SK-N-SH (cell line): ENCODE data around the gene PARD3. TPM values are rescaled to one million over a fixed set of nuclear protein-coding genes. Genes with fewer than 3 reads are reported as not detected.

Source experiments
- CTCF ChIA-PET: fragments of 300-600, 350-600 bp; formaldehyde crosslinking; extraction: SDS; loops from one replicate; lab custom pipeline; 2021; lab: Yijun Ruan, JAX
- POLR2A ChIA-PET: fragments of 350-600 bp; sonication (Branson Sonifier 250); formaldehyde crosslinking; extraction: SDS; loops from one replicate; lab custom pipeline; 2020; ENCODE audit warnings: antibody characterized with exemption, inconsistent platforms; lab: Yijun Ruan, JAX
- DNase-seq: peaks from one replicate; pipeline ENCODE4 v3.0.0; 2012
- H2AFZ ChIP-seq: fragments of 200-600 bp; sonication (generic); 2 replicates; pipeline ENCODE4 v1.8.1; 2016; ENCODE audit warnings: antibody characterized with exemption, mild to moderate bottlenecking, low read depth
- H3F3A ChIP-seq: fragments of 200-600 bp; sonication (generic); replicated peaks from 2 replicates; pipeline ENCODE3; 2016; ENCODE audit warnings: antibody characterized with exemption, mild to moderate bottlenecking; ENCODE audit not compliant: insufficient read depth
- H3K27ac ChIP-seq, 2 experiments: fragments of 200-500 bp in 1 of 2; fragments of 200-600 bp in 1 of 2; sonication (Bioruptor generic) in 1 of 2; sonication (generic), shearing (Covaris generic) in 1 of 2; 2 replicates each; pipeline versions ENCODE4 v1.5.1 to v1.6.1; 2014 to 2016; ENCODE audit warnings: low read depth in 2 of 2, inconsistent platforms in 1 of 2, low read length in 1 of 2, mild to moderate bottlenecking in 1 of 2, mixed read lengths in 1 of 2
- H3K27me3 ChIP-seq: fragments of 200-600 bp; sonication (generic), shearing (Covaris generic); 2 replicates; pipeline ENCODE4 v1.6.1; 2016; ENCODE audit warnings: mixed run types; ENCODE audit not compliant: insufficient read depth
- H3K36me3 ChIP-seq, 2 experiments: fragments of 200-500 bp in 1 of 2; fragments of 200-600 bp in 1 of 2; sonication (Bioruptor generic) in 1 of 2; sonication (generic) in 1 of 2; replicated peaks in 1 of 2; 2 replicates each; pipeline versions ENCODE3 to v1.5.1; 2014 to 2016; ENCODE audit warnings: low read length in 1 of 2, mild to moderate bottlenecking in 1 of 2; ENCODE audit not compliant: insufficient read depth in 2 of 2, control insufficient read depth in 1 of 2
- H3K4me1 ChIP-seq, 2 experiments: fragments of 200-500 bp in 1 of 2; fragments of 200-600 bp in 1 of 2; sonication (Bioruptor generic) in 1 of 2; sonication (generic), shearing (Covaris generic) in 1 of 2; 2 replicates each; pipeline versions ENCODE4 v1.5.1 to v1.6.1; 2014 to 2016; ENCODE audit warnings: low read depth in 1 of 2, low read length in 1 of 2, mixed run types in 1 of 2; ENCODE audit not compliant: insufficient read depth in 2 of 2, control insufficient read depth in 1 of 2
- H3K4me2 ChIP-seq: fragments of 200-600 bp; sonication (generic), shearing (Covaris generic); 2 replicates; pipeline ENCODE4 v1.6.1; 2017; ENCODE audit warnings: mixed run types
- H3K4me3 ChIP-seq, 2 experiments: fragments of 200-500 bp in 1 of 2; fragments of 200-600 bp in 1 of 2; sonication (Bioruptor generic) in 1 of 2; sonication (generic), shearing (Covaris generic) in 1 of 2; 2 replicates each; pipeline versions ENCODE4 v1.5.1 to v1.8.1; 2014 to 2016; ENCODE audit warnings: low read depth in 2 of 2, inconsistent platforms in 1 of 2, low read length in 1 of 2, mild to moderate bottlenecking in 1 of 2, mixed read lengths in 1 of 2, moderate library complexity in 1 of 2
- H3K79me2 ChIP-seq: fragments of 200-600 bp; sonication (generic); 2 replicates; pipeline ENCODE4 v1.8.1; 2017; ENCODE audit warnings: mild to moderate bottlenecking; ENCODE audit not compliant: insufficient read depth
- H3K9ac ChIP-seq: fragments of 200-600 bp; sonication (generic); 2 replicates; pipeline ENCODE4 v1.6.1; 2017; ENCODE audit warnings: mixed run types
- H3K9me2 ChIP-seq: fragments of 200-600 bp; sonication (generic); 2 replicates; pipeline ENCODE4 v1.6.1; 2017; ENCODE audit warnings: mixed run types
- H3K9me3 ChIP-seq: fragments of 200-600 bp; sonication (generic); 2 replicates; pipeline ENCODE4 v1.6.1; 2017; ENCODE audit warnings: mixed run types, mild to moderate bottlenecking, moderate library complexity
- H4K20me1 ChIP-seq: fragments of 200-600 bp; sonication (generic); 2 replicates; pipeline ENCODE4 v1.6.1; 2017; ENCODE audit warnings: mild to moderate bottlenecking, mixed run types; ENCODE audit not compliant: insufficient read depth
- ELF1 ChIP-seq: IDR thresholded peaks from 2 replicates; pipeline ENCODE4 v1.4.0; 2012
- EP300 ChIP-seq, 2 experiments: IDR thresholded peaks; 2 replicates each; pipeline versions ENCODE4 v1.4.0 to v1.6.1; 2012; ENCODE audit warnings: borderline replicate concordance in 1 of 2, low read depth in 1 of 2, low read length in 1 of 2
- EZH2phosphoT487 ChIP-seq: fragments of 200-600 bp; sonication (generic); IDR thresholded peaks from 2 replicates; pipeline ENCODE4 v1.6.1; 2017; ENCODE audit warnings: low read depth, mixed run types, mild to moderate bottlenecking, antibody characterized with exemption, moderate library complexity, borderline replicate concordance
- FOXJ3 ChIP-seq: sonication (generic); formaldehyde crosslinking; IDR thresholded peaks from 2 replicates; pipeline ENCODE4 v1.5.1; 2020; ENCODE audit warnings: mild to moderate bottlenecking, missing genetic modification reagents
- GATA2 ChIP-seq: sonication (generic); formaldehyde crosslinking; IDR thresholded peaks from 2 replicates; pipeline ENCODE4 v1.5.0; 2020; ENCODE audit warnings: mild to moderate bottlenecking, missing genetic modification reagents
- JUND ChIP-seq: IDR thresholded peaks from 2 replicates; pipeline ENCODE4 v1.4.0; 2012
- MXI1 ChIP-seq: IDR thresholded peaks from 2 replicates; pipeline ENCODE4 v1.6.1; 2012; ENCODE audit warnings: mild to moderate bottlenecking, low read depth, low read length, improper control_type of control experiment
- PBX3 ChIP-seq: IDR thresholded peaks from 2 replicates; pipeline ENCODE4; 2012
- POLR2AphosphoS5 ChIP-seq: IDR thresholded peaks from 2 replicates; pipeline ENCODE4 v1.6.1; 2012; ENCODE audit warnings: low read depth, low read length
- RAD21 ChIP-seq: IDR thresholded peaks from 2 replicates; pipeline ENCODE4 v1.6.1; 2012; ENCODE audit warnings: mild to moderate bottlenecking, low read length
- REST ChIP-seq: IDR thresholded peaks from 2 replicates; pipeline ENCODE4 v1.6.1; 2012; ENCODE audit warnings: mild to moderate bottlenecking, low read depth, low read length, moderate library complexity
- RFX5 ChIP-seq: IDR thresholded peaks from 2 replicates; pipeline ENCODE4 v1.6.1; 2012; ENCODE audit warnings: mild to moderate bottlenecking, improper control_type of control experiment, low read length
- SMC3 ChIP-seq: IDR thresholded peaks from 2 replicates; pipeline ENCODE4 v1.6.1; 2012; ENCODE audit warnings: low read depth, low read length, improper control_type of control experiment
- YY1 ChIP-seq: IDR thresholded peaks from 2 replicates; pipeline ENCODE4 v1.4.0; 2012; ENCODE audit warnings: low read depth, mild to moderate bottlenecking
- ZBTB33 ChIP-seq: IDR thresholded peaks from 2 replicates; pipeline ENCODE4 v1.4.0; 2012; ENCODE audit warnings: low read depth, borderline replicate concordance
- WGBS: methylation state at CpG from one replicate; pipeline ENCODE4 v1.1.6; 2017; ENCODE audit warnings: low lambda C conversion rate; 5-methylcytosine and 5-hydroxymethylcytosine counted together
- polyA plus RNA-seq, 3 experiments: library from polyadenylated mRNA; depleted of rRNA; stranded (reverse); fragments of >200 nt; gene quantifications; 2 replicates each; pipeline ENCODE4 v1.2.3, GENCODE V29; 2012
- TF ChIP-seq, protein P1 (sequence below): IDR thresholded peaks from 2 replicates; pipeline ENCODE4 v1.4.0; 2012; ENCODE audit warnings: low read depth
- TF ChIP-seq, protein P2 (sequence below): fragments of 150-350 bp; IDR thresholded peaks from 2 replicates; pipeline ENCODE4 v1.6.1; 2017; ENCODE audit warnings: antibody characterized with exemption, low read length, low read depth, borderline replicate concordance

The PARD3 gene
- polyA plus RNA-seq, 1 of the 3 experiments (the other 2 are of a cell fraction) = 29.4 TPM

GRCh38 chr10:34291466-34292193, 523.5 kb downstream of the PARD3 start:
- Histone ChIP-seq H3K27ac (peak overlapping the region; percentile 69 to 95; a peak in 3 of 4 replicates), H3K79me2 (no peaks in the 10 kb centered on the region), H3K4me1 (peaks cover 5 to 17% of the 10 kb centered on the region in 2 experiments), H2AFZ (no peak overlapping the region), H3F3A (peaks cover 17% of the 10 kb centered on the region), H3K36me3 (no peaks in the 10 kb centered on the region), H3K27me3 (no peaks in the 10 kb centered on the region), H3K4me3 (no peak overlapping the region), H3K9me3 (no peaks in the 10 kb centered on the region), H3K9ac (0 out of 2 replicates have a peak overlapping the region, but pooled peaks have one; percentile 1), H4K20me1 (no peaks in the 10 kb centered on the region), H3K9me2 (no peaks in the 10 kb centered on the region), H3K4me2 (peak overlapping the region; percentile 28; the same call in 1 of the 2 replicates)
- DNase-seq = no peak
- ChIA-PET CTCF (interaction anchor here (0.8 to 1.0 kb wide), 2 partner anchors 9 to 28 kb away, joined by 3 read pairs; no protein-coding TSS in a partner anchor), POLR2A (no interaction called here)
- WGBS = 92% methylated on average over 6 of the region's 6 CpGs
- TF ChIP-seq JUND (no peak), FOXJ3 (no peak), PBX3 (peak; percentile 14; the same call in 1 of the 2 replicates)

DNA sequence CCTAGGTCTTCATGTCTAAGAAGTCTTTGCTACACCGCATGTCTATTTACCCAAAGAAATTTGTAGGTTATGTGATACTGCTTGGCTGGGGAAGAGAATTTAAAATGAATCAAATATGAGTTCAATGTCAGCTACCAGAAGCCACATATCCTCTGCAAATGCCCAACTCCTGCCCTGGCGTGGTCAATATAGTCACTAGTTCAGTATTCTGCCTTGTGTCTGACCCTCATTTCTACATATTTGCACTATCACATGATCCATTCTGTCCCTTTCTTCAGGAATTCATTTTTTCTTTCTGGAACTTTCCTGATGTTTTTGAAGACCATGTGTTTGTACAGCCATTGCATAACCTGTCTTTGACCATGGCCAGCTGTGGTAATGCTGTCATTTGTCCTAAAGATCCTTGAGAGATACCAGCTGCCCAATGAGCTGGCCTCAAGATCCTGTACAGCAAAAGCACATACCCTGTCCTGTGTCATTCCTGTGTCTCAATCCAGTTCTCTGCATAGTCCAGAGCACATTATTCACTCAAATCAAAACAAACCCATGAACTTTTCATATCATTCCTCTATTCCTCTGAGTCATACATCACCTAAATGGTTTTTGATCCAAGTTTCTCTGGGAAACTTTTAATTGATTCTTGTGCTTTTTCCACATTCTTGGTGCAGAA, 524.5 kb downstream of the PARD3 start:
- Histone ChIP-seq H3K27me3 (no peaks in the 10 kb centered on the region), H3K4me3 (no peak overlapping the region), H3K79me2 (no peaks in the 10 kb centered on the region), H3K9me2 (no peaks in the 10 kb centered on the region), H3K9ac (peak overlapping the region; percentile 1; the same call in 1 of the 2 replicates), H3K27ac (peak overlapping the region; percentile 69 to 95), H3K36me3 (no peaks in the 10 kb centered on the region), H2AFZ (no peak overlapping the region), H3K4me1 (peaks cover 6 to 17% of the 10 kb centered on the region in 2 experiments), H3K9me3 (no peaks in the 10 kb centered on the region), H3K4me2 (0 out of 2 replicates have a peak overlapping the region, but pooled peaks have one; percentile 28), H4K20me1 (no peaks in the 10 kb centered on the region), H3F3A (peaks cover 17% of the 10 kb centered on the region)
- POLR2A ChIA-PET = no interaction called here
- CTCF ChIA-PET = interaction anchor here (1.0 kb wide), 1 partner anchor 8 kb away, joined by 3 read pairs; no protein-coding TSS in a partner anchor
- no peak for DNase-seq
- 84% methylated on average over 2 of the region's 2 CpGs for WGBS
- TF ChIP-seq FOXJ3 (no peak), EZH2phosphoT487 (no peak), YY1 (no peak), GATA2 (CRISPR knock-in tag) (no peak), RFX5 (no peak), ZBTB33 (no peak), RAD21 (no peak), ELF1 (no peak), REST (no peak), EP300 (IDR thresholded peaks at IDR 0.05; ENCODE audit: borderline replicate concordance in 1 of 2, low read depth in 1 of 2, low read length in 1 of 2) (peak; percentile 52 to 59), SMC3 (no peak), MXI1 (no peak), POLR2AphosphoS5 (peak; percentile 65)
- TF ChIP-seq, protein P1, sequence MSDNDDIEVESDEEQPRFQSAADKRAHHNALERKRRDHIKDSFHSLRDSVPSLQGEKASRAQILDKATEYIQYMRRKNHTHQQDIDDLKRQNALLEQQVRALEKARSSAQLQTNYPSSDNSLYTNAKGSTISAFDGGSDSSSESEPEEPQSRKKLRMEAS = peak; percentile 41; the same call in 1 of the 2 replicates
- TF ChIP-seq, protein P2, sequence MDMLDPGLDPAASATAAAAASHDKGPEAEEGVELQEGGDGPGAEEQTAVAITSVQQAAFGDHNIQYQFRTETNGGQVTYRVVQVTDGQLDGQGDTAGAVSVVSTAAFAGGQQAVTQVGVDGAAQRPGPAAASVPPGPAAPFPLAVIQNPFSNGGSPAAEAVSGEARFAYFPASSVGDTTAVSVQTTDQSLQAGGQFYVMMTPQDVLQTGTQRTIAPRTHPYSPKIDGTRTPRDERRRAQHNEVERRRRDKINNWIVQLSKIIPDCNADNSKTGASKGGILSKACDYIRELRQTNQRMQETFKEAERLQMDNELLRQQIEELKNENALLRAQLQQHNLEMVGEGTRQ = no peak
